Anterior cingulate cortex (tissue), 58 donors: ENCODE results near the gene DESI1.
"Not testable (repeated sequence)": the region's sequence is repeated elsewhere in the genome, so short reads cannot be mapped to it uniquely, and the experiment has no call there.

Experiments
- DNase-seq, 58 donors: peaks; one replicate each; lab custom pipeline; 2025; lab: John Stamatoyannopoulos, UW

DESI1 gene

DNA sequence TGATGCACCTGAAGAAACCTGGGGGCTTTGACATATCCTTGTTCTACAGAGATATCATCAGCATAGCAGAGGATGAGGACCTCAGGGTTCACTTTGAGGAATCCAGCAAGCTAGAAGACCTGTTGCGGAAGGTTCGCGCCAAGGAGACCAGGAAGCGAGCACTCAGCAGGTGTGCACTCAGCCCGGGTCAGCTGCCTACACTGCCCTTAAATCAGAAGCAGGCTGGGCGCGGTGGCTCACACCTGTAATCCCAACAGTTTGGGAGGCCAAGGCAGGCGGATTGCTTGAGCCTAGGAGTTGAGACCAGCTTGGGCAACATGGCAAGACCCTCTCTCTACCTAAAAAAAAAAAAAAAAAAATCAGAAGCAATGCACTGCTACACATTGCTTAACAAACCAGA is 16.8 kb upstream of the DESI1 start:
- not testable (repeated sequence) for DNase-seq

GRCh38 chr22:41636467-41636866 is 15.6 kb upstream of the DESI1 start:
- peak in 8 of 58 donors; percentile 0 to 28 (median 8) for DNase-seq

- DNase-seq = not testable (repeated sequence)
Observed at GRCh38 chr22:41634610-41635009, 13.8 kb upstream of the DESI1 start.

- not testable (repeated sequence) for DNase-seq
Observed at GRCh38 chr22:41631615-41632014, 10.8 kb upstream of the DESI1 start.

- DNase-seq = not testable (repeated sequence)
Observed at GRCh38 chr22:41631115-41631514, 10.3 kb upstream of the DESI1 start.

DNA sequence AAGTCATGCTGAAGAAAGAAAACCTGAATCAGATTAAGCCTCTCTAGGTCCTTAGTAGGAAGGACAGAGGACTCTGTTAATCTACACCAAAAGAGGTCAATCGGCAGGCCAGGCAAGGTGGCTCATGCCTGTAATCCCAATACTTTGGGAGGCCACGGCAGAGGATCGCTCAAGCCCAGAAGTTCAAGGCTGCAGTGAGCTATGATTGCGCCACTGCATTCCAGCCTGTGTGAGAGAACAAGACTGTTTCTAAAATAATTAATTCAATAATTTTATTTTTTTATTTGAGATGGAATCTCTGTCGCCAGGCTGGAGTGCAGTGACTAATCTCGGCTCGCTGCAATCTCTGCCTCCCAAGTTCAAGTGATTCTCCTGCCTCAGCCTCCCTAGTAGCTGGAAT is 4.7 kb upstream of the DESI1 start:
- DNase-seq = no peak

GRCh38 chr22:41621911-41622179 is 1.0 kb upstream of the DESI1 start:
- DNase-seq = no peak

DNA sequence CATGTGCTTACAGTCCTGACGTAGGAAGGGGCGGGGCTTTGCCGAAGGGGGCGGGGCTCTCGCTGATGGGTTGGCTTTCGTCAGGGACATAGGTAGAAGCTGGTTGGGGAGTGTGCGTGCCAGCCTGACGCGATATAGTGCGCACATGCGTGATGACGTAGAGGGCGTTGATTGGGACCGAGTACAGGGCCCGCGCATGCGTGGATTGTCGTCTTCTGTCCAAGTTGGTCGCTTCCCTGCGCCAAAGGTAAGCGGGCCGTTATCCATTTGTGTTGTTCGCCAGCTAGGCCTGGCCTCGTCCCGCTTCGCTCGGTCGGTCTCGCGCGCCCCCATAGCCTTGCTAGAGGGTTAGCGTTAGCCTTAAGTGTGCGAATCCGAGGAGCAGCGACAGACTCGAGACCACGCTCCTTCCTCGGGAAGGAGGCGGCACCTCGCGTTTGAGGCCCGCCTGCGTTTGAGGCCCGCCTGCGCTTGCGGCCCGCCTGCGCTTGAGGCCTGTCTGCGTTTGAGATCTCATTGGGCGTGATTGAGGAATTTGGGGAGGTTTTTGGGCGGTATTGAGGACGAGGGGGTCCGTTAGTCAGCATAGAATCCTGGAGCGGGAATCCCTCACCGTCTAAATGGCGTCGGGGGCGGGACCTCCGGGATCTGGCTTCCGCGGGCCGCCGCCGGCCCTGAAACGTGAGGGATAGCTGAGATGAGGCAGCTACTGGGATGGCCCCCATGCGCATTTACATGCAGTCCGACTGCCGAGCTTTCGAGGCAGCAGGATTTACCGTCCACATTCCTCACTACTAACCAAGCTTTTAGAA is 462 bp upstream of the DESI1 start, which contains the start of gene XRCC6:
Gene XRCC6 (plus strand): TSS at position 197 of the 812 bp plus-strand sequence. CDS start 710 bp downstream, outside the sequence.
- peak; percentile 92 to 100 (median 99) for DNase-seq

- DNase-seq = peak in 20 of 58 donors; percentile 7 to 43 (median 25)
Observed at GRCh38 chr22:41619979-41620588, 759 bp downstream of the DESI1 start.

- DNase-seq = no peak
Observed at GRCh38 chr22:41613456-41613855, 7.4 kb downstream of the DESI1 start.

DNA sequence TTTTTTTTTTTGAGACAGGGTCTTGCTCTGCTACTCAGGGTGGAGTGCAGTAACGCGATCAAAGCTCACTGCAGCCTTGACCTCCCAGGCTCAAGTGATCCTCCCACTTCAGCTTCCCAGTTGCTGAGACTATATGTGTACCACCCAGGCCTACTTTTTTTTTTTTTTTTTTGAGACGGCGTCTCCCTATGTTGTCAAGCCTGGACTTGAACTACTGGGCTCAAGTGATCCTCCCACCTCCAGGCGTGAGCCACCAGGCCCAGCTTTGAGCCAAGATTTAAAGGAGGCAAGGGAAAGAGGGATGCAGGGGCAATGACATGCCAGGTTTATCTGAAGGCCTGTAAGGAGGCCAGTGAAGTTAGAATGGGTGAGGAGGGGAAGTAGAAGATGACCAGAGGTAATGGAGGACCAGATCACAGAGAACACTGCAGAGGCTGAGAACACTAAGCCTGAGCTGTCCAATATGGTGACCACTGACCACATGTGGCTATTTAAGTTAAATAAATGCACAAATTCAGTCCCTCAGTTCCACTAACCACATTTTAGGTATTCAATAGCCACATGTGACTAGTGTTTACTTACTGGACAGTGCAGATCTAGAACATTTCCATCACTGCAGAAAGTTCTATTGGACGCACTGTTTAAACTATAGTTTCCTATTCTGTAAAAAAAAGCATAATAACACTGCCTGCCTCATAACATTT is 8.1 kb downstream of the DESI1 start:
- DNase-seq = no peak

GRCh38 chr22:41608386-41608785 is 12.5 kb downstream of the DESI1 start:
- no peak for DNase-seq

GRCh38 chr22:41603873-41604332 is 16.9 kb downstream of the DESI1 start:
- no peak for DNase-seq

- no peak for DNase-seq
Observed at GRCh38 chr22:41600976-41601375, 19.9 kb downstream of the DESI1 start.

DNA sequence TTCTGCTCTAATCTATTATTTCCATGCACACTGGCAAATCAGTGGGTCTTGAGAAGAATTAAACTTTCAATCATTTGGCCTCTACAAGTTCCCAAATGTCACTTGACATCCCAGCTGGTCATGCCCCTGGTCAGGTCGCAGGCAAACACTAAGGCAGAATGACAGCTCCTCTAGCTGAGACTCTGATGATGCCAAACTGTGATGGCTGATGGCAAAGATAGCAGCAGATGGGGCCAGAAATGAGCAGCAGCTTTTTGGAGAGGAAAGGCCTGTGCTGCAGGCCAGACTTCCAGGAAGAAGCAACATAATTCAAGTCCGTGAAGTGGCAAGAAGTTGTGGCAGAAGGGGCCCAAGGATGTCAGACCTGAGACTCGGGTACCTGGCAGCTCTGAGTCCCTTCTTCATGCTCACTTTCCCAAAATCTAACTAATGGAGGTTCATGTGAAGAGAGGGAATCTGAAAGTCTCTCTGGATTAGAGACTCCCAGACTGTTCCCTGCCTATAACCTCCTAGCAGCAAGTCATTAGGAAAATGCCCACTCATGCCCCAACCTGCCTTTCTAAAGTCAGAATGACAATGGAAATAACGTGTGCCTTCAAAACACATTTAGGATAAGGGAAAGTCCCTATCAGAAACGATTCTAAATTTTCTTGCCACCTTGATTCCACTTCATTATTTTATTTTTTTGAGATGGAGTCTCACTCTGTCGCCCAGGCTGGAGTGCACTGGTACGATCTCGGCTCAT is 21.8 kb downstream of the DESI1 start:
- no peak for DNase-seq

DNA sequence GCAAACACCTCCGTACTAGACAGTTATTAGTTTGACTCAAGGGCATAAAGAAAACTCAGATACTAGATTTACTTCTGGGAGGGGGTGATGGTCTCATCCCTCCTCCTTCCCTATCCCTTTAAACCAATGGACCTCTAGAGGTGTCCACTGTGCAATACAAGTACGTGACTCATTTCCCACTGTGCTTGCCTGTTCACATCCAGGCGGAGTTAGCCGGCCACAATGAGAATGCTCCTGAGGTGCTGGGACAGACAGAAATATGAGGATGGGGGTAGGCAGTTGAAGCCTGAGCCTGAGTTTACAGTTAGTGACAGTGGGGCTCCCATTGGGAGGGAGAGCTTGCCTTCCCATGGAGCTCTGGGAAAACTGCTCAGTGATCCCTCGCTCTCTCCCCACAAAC is 22.8 kb downstream of the DESI1 start:
- no peak for DNase-seq

GRCh38 chr22:41597635-41597953 is 23.2 kb downstream of the DESI1 start:
- DNase-seq = no peak

DNA sequence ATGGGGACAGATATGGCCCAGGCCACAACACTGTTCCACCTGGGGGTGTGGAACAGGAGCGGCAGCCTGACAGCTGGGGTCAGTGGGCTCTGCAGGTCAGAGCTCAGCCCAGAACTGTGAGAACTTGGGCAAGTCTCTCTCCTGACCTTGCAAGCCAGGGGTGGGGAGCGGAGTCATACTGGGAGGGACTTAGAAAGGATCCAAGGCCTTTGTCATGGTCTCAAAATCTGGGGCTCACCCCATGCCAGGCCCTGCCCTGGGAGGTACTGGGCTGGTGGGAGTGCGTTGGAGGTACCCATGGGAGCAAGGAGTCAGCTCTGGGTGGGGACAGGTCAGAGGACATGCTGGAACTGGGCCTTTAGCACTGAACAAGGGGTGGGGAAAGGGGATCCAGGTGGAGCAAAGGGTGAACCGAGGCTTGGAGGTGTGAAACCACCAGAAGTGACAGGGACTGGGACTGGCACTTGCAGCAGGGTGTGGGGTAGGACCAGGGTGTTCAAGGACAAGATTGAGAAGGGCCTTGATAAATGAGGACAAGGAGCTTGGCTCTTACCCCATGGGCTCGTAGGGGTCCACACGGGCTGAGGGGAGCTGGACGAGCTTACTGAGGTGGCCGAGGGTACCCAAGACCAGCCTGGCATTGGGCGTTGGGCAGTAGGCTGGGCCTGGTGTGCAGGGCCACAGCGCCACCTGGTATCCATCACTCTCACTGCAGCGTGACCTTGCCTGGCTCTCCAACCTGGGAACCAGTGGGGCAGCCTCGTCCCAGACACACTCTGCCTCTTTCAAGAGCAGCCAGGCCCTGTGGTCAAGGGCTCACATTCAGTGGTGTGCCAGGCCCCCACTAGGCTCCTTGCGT is 23.8 kb downstream of the DESI1 start:
- DNase-seq = peak in 41 of 58 donors; percentile 11 to 66 (median 39)

DNA sequence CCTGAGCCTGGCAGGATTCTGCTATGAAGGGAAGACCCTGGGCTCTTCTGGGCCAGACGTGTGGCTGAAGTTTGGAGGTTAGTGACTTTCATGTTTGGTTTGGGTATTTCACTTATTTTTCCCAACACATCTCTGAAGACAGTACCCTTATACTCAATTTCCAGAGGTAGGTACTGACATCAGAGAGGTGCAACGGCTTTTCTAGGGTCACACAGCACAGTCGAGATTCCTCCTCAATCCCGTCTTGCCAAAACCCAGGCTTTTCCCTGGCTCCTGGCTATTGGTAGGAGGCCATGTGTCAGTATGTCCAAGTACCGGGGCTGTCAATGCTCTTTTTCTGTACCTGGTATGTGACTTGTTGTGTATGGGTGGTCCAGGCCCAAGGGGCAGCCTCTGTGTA is 25.1 kb downstream of the DESI1 start:
- DNase-seq = no peak
